Mammary microvascular endothelial cell (primary cell): ENCODE data around the gene SRGN. TPM values are rescaled to one million over a fixed set of nuclear protein-coding genes. Genes with fewer than 3 reads are reported as not detected.

Source experiments
- total RNA-seq: library from RNA; depleted of rRNA; stranded (reverse); fragments of >200 nt; gene quantifications from 2 replicates; pipeline ENCODE4 v1.2.3, GENCODE V29; 2015

The SRGN gene
- total RNA-seq = 1,443 and 1,601 TPM in 2 replicates

GRCh38 chr10:69087590-69088470, at the start of gene SRGN:
Gene SRGN, plus strand, starts transcription at chr10:69088103. Its CDS starts 55 bp downstream, at chr10:69088158.

GRCh38 chr10:69123747-69124562, 36.1 kb downstream of the SRGN start, which contains the start of gene VPS26A:
Gene VPS26A, plus strand, starts transcription at chr10:69124178. Its CDS starts 100 bp downstream, at chr10:69124278.

Other genes with a start within 250 kb of the SRGN start
- 22.3 and 29.2 TPM in 2 replicates for gene DDX50, start 186.8 kb upstream of the SRGN start, total RNA-seq
- gene DDX21, start 131.9 kb upstream of the SRGN start, total RNA-seq = 103 and 105 TPM in 2 replicates
- gene KIFBP, start 99.3 kb upstream of the SRGN start, total RNA-seq = 53.7 and 55.9 TPM in 2 replicates
- 39.3 and 40.4 TPM in 2 replicates for gene VPS26A, start 36.1 kb downstream of the SRGN start, total RNA-seq
- 22.3 and 24.5 TPM in 2 replicates for gene SUPV3L1, start 92.1 kb downstream of the SRGN start, total RNA-seq
- gene HKDC1, start 132.2 kb downstream of the SRGN start, total RNA-seq = 0.05 TPM in 1 of 2 replicates, not detected in the other
- 129 and 134 TPM in 2 replicates for gene HK1, start 190.4 kb downstream of the SRGN start, total RNA-seq